ELF-1 (cell line): ENCODE measurements around the gene DCUN1D3.
"Not testable (repeated sequence)": the region's sequence is repeated elsewhere in the genome, so short reads cannot be mapped to it uniquely, and the experiment has no call there.

Experiments
- DNase-seq: peaks from one replicate; pipeline ENCODE4 v3.0.0-alpha.2; 2016; ENCODE audit warnings: low read depth, low spot score

The DCUN1D3 gene

DNA sequence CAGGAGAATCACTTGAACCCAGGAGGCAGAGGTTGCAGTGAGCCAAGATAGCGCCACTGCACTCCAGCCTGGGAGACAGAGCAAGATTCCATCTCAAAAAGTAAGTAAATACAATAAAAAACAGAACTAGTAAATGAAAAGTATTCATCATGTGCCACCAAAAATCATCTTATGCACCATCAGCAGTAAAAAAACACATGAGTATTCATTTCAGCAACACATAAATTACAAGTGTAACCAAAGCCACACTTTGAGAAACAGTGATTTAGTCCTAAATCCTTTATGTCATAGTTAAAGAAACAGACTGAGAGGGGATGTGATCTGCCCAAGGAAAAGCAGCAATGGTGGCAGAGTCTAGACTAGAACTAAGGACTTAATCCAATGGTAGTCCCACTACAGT, 13.0 kb downstream of the DCUN1D3 start:
- no peak for DNase-seq

DNA sequence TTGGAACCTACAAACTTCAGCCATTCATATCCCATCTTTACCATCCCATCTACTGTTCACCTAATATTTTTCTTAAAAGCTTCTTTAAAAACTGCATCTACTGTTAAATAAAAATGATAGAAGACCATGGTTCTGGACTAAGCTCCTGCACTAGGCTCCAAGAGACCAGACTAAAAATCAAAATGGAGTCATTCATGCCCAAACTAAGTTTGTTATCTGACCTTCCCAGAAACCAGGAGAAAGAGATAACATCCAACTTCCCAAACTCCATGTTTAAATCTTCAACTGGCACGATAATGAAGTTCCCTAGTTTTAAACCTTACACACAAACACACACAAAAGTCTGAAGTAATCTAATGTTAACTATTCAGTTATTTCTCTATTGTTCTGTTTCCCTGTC, 13.8 kb downstream of the DCUN1D3 start:
- no peak for DNase-seq

DNA sequence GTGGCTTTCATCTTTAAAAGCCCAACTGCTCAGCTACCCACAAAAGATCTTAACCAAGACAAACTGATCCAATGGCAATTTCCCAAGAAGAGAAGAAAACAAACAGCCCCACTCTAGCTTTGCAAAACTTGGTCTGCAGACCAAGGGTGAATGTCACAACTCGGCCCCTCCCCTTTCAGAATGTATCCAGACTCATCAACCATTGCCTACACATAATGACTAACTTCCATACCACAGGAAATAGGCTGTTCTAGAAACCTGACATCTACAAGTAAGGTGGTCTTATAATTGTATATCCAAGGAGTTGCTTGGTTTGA, 16.0 kb downstream of the DCUN1D3 start:
- no peak for DNase-seq

- DNase-seq: no peak
Observed at GRCh38 chr16:20883554-20884239, 16.5 kb downstream of the DCUN1D3 start.

DNA sequence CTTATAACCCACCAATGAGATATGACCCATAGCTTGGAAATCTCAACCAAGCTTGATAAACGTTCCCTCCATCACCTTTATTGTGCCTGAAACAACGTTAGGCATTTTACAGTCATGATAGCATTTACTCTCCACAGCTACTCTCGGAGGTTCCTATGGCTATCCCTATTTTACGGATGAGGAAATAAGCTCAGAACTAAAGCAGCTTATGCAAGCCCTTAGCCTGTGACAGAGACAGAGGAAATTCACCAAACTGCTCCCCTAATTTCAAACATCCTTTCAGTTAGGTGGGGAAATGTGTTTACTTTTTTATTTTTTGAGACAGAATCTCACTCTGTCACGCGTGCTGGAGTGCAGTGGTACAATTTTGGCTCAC, 18.7 kb downstream of the DCUN1D3 start:
- DNase-seq: no peak

- DNase-seq: no peak
Observed at GRCh38 chr16:20880867-20881502, 19.2 kb downstream of the DCUN1D3 start.

GRCh38 chr16:20879175-20880040, 20.8 kb downstream of the DCUN1D3 start:
- DNase-seq: no peak

GRCh38 chr16:20878682-20879147, 21.4 kb downstream of the DCUN1D3 start:
- no peak for DNase-seq

GRCh38 chr16:20875355-20875650, 24.9 kb downstream of the DCUN1D3 start:
- no peak for DNase-seq

DNA sequence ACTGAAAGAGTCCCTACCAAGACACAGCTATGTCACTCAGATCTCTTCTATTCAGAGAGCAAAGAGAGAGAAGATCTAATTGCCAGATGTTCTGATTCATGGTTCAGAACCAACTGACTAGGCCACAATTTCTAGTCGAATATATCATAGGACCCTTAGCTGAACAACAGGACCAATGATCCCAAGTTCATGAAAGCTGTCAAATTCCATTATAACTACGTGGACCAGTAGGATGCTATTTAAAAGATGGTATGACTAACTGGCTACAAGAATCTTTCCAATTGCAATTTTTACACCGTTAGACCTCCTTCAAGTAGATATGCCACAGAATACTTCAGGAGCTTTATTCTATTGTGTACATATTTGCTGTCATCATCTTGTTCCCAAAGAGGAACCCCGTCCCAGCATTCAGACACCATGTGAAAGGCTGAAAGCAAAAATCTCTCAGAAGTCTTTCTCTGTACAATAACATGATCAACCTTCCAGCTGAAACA, 26.0 kb downstream of the DCUN1D3 start:
- DNase-seq: no peak

GRCh38 chr16:20873331-20873730, 26.8 kb downstream of the DCUN1D3 start:
- DNase-seq: peak; percentile 67

GRCh38 chr16:20871941-20872815, 28.0 kb downstream of the DCUN1D3 start:
- DNase-seq: no peak

GRCh38 chr16:20871258-20871657, 28.9 kb downstream of the DCUN1D3 start:
- DNase-seq: no peak

DNA sequence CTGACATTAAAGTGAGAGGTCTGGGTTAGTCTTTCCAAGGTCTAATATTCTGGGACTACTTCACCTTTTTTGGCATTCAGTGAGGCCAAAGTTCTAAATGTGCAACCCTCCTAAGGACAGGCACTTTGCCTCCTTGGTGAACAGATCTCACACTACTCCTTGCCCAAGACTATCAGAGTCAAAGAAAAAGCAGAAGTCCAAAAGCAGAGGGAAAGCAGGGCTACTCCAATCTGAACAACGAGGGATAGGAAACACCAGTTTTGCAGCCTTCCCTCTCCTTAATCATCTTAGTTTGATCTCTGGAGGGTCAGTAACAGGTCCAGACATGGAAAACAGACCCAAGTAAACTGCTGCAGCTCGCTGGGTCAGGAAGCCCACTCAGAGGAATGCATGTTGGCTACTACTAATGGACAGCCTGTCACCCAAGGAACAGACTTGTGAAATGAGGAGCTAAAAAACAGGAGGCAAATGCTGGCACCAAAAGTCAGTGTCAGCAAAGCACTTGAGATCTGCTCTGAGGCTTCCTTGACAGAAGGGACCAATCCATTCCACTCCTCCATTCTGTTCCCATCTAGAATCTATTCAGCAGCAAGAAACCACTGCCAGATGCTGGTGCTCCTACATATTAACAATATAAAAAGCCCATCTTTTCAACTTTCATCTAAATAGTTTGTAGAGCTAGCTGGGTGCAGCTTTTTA, 29.9 kb downstream of the DCUN1D3 start:
- no peak for DNase-seq

- no peak for DNase-seq
Observed at GRCh38 chr16:20868890-20869289, 31.3 kb downstream of the DCUN1D3 start.

- no peak for DNase-seq
Observed at GRCh38 chr16:20867585-20867984, 32.6 kb downstream of the DCUN1D3 start.

- DNase-seq: no peak
Observed at GRCh38 chr16:20866801-20867200, 33.4 kb downstream of the DCUN1D3 start.

GRCh38 chr16:20866145-20866772, 33.9 kb downstream of the DCUN1D3 start:
- peak; percentile 85 for DNase-seq

DNA sequence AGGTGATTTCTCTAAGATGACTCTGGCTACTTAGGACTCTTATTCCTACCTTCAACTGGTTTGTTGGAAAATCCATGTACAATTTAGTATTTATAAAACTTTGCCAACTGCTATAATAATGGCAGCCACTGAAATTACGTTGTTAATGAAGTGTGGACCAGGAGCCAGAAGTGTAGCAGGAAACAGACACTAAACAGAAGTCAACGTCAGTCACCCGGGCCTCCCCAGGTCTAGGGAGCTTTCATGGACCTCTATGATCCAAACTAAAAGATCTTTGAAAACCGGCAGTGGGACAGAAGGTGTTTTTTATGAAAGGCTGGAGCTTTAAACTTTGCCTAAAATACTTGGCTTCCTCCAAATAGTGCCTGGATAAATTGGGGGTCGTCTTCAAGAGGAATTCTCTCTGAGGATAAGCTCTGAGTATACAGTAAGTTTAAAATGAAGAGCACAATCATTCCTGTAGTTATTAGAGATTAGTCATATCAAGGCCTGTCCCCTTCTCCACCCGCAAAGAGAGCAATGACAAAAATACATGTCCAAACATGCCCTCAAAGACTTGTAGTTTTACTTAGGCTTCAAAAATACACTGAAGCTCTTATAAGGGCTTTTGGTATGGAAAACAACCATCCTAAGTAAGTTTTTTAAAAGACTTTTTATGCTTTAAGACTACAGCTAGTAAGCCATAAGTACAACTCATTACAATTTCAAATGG, 34.6 kb downstream of the DCUN1D3 start:
- no peak for DNase-seq

DNA sequence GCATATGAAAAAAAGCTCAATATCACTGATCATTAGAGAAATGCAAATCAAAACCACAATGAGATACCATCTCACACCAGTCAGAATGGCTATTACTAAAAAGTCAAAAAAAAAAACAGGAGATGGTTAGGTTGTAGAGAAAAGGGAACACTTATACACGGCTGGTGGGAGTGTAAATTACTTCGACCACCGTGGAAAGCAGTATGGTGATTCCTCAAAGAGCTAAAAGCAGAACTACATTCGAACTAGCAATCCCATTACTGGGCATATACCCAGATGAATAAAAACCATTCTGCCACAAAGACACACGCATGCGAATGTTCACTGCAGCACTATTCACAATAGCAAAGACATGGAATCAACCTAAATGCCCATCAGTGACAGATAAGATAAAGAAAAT, 35.8 kb downstream of the DCUN1D3 start:
- DNase-seq: not testable (repeated sequence)
